GM06990 (cell line): ENCODE data around the gene KIAA1549.
"Not testable (repeated sequence)": the region's sequence is repeated elsewhere in the genome, so short reads cannot be mapped to it uniquely, and the experiment has no call there.

Experiments used
- DNase-seq: peaks from one replicate; pipeline ENCODE4 v3.0.0-alpha.2; 2011; ENCODE audit not compliant: insufficient read length; ENCODE audit errors: extremely low read depth
- H3K27me3 ChIP-seq: replicated peaks from 2 replicates; pipeline ENCODE4 v1.6.0; 2011; ENCODE audit warnings: low read length; ENCODE audit not compliant: control insufficient read depth, insufficient read depth
- H3K36me3 ChIP-seq: 2 replicates; pipeline ENCODE4 v1.5.1; 2011; ENCODE audit warnings: low read length; ENCODE audit not compliant: control insufficient read depth, insufficient read depth
- H3K4me3 ChIP-seq: replicated peaks from 2 replicates; pipeline ENCODE4 v1.5.1; 2011; ENCODE audit warnings: low read depth, mild to moderate bottlenecking, control low read depth, low read length
- TF ChIP-seq, protein P1 (sequence below): IDR thresholded peaks from 2 replicates; pipeline ENCODE4 v1.5.1; 2011; ENCODE audit warnings: low read length, control low read depth, mild to moderate bottlenecking, inconsistent platforms; ENCODE audit not compliant: insufficient read depth, poor library complexity, severe bottlenecking

KIAA1549 gene

DNA sequence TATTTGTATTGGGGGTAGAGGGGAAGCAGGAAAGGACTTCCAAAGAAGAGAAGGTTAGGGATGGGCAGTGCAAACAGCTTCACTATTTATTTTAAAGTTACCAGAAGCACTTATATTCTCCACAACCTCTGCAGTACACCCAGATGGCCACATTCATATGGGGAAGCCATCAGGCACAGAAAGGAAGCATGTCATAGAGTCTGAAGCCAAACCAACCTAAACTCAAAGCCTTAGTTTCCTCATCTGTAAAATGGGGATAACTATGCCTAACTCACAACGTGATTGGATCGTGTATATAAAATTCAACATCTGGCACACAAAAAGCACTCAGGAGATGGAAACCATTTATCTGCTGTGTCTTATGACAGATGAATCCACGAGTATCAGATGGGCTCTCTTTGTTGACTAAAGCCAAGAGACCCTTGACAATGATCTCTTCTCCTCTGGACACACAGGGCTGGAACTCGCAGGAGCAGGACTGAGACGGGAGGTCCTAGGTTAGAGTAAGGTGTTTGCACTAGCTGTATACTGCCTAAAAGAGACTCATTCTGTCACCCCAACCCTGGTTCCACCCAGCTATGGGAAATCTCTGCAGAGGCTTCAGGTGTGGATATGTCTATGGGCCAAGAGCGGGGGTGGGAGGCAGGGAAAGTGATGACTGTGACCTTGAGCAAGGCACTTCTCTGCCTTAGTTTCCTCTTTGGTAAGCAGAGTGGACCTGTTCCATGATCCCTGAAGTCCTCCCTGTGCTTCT is 1.8 kb downstream of the KIAA1549 start:
- TF ChIP-seq, protein P1, sequence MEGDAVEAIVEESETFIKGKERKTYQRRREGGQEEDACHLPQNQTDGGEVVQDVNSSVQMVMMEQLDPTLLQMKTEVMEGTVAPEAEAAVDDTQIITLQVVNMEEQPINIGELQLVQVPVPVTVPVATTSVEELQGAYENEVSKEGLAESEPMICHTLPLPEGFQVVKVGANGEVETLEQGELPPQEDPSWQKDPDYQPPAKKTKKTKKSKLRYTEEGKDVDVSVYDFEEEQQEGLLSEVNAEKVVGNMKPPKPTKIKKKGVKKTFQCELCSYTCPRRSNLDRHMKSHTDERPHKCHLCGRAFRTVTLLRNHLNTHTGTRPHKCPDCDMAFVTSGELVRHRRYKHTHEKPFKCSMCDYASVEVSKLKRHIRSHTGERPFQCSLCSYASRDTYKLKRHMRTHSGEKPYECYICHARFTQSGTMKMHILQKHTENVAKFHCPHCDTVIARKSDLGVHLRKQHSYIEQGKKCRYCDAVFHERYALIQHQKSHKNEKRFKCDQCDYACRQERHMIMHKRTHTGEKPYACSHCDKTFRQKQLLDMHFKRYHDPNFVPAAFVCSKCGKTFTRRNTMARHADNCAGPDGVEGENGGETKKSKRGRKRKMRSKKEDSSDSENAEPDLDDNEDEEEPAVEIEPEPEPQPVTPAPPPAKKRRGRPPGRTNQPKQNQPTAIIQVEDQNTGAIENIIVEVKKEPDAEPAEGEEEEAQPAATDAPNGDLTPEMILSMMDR: peak; percentile 23
- H3K36me3 ChIP-seq: no peaks in the 10 kb centered on the region
- H3K27me3 ChIP-seq: no peaks in the 10 kb centered on the region; the same call in none of the 2 replicates
- DNase-seq: no peak
- H3K4me3 ChIP-seq: no peak overlapping the region

DNA sequence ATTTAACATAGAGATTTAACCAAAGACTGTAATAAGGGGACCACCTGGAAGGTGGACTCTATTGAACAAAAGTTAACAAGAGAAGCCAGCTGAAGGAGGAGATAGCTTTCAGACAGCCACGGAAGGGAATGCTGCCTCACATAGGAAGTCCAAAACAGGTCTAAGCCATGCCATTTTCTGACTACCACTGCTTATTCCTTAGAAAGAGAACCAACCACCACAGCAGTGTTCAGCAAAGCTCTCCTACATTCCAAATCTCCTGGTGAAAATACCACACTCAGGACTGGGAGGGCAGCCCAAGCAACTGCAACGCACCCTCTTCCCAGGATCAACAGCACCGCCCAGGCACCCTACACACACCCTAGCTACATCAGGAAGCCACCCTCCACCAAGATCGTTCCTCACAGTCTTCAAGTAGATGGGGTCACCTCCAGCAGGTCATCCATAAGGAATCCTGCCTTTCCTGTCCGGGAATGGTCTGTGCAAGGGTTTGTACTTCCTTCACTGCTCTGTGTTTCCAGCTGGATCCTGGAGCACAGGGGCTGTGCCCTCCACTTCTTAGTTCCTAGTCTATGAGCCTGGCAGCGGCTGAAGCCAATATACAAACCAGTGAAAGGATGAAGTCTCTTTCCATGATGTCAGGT is 2.5 kb downstream of the KIAA1549 start:
- DNase-seq: no peak
- Histone ChIP-seq H3K4me3 (no peak overlapping the region), H3K36me3 (no peaks in the 10 kb centered on the region), H3K27me3 (no peaks in the 10 kb centered on the region; the same call in none of the 2 replicates)
- TF ChIP-seq, protein P1: no peak

- H3K4me3 ChIP-seq, DNase-seq, H3K27me3 ChIP-seq, H3K36me3 ChIP-seq: not testable (repeated sequence)
Observed at GRCh38 chr7:138976161-138976560, 5.0 kb downstream of the KIAA1549 start.

GRCh38 chr7:138975343-138976104 is 5.7 kb downstream of the KIAA1549 start:
- TF ChIP-seq, protein P1: no peak
- Histone ChIP-seq H3K4me3 (no peak overlapping the region), H3K27me3 (no peaks in the 10 kb centered on the region; the same call in 1 of the 2 replicates), H3K36me3 (no peaks in the 10 kb centered on the region)
- DNase-seq: no peak

DNA sequence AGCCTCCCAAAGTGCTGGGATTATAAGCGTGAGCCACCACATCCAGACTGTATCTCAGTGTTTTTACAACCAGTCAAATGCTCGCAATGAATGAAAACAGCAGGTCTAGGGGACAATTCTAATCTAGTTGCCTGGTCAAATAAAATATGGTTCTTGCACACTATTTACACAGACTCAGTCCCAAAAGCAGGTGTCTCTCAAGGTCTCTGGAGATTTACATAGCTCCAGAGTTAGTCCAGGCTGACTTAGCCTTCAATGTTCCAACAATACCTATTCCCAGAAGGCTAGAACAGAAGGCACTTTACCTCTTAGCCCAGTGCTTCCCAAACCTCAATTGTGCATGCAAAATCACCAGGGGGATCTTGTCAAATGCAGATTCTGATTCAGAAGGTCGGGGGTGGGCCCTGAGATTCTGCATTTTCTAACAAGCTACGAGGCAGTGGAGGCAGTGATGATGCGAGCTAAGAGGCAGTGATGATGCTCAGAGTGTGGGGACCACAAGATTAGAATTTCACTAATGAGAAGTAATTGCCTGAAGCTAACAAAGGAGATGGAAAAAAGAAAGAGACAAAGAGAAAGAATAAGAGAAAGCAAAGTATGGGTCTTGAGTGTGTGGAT is 6.4 kb downstream of the KIAA1549 start:
- no peak for DNase-seq
- TF ChIP-seq, protein P1: no peak
- Histone ChIP-seq H3K36me3 (no peaks in the 10 kb centered on the region), H3K27me3 (no peaks in the 10 kb centered on the region; the same call in 1 of the 2 replicates), H3K4me3 (no peak overlapping the region)
